Measurements from ENCODE around the gene CARMIL1.

DNA sequence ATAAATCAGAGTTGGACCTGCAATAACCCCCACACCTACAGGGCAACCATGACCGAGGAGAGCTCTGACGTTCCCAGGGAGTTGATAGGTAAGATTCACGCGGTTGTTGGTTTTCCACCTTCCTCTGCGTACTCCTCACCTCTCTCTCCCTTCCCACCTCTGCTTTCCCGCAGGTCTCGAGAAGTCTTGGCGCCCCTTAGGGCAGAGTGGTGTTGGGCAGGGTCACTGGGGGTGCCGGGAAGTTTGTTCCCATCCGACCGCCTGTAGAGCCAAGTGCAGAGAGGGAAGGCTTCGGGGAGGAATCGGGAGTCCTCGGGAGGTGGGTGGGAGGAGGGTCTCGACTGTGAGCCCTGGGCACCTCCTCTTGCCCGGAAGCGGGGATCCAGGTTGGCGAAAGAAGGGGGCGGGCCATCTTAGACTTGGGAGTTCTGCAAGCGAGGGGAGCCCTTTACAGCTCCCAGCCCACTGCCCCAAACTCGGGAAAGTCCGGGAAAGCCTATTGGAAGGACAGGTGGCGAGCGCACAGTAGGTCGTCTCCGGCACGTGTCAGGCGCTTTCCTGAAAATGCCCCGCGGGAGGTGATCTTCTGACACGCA is 672 bp downstream of the CARMIL1 start:
- TF ChIP-seq, protein P1, sequence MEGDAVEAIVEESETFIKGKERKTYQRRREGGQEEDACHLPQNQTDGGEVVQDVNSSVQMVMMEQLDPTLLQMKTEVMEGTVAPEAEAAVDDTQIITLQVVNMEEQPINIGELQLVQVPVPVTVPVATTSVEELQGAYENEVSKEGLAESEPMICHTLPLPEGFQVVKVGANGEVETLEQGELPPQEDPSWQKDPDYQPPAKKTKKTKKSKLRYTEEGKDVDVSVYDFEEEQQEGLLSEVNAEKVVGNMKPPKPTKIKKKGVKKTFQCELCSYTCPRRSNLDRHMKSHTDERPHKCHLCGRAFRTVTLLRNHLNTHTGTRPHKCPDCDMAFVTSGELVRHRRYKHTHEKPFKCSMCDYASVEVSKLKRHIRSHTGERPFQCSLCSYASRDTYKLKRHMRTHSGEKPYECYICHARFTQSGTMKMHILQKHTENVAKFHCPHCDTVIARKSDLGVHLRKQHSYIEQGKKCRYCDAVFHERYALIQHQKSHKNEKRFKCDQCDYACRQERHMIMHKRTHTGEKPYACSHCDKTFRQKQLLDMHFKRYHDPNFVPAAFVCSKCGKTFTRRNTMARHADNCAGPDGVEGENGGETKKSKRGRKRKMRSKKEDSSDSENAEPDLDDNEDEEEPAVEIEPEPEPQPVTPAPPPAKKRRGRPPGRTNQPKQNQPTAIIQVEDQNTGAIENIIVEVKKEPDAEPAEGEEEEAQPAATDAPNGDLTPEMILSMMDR (IDR thresholded peaks at IDR 0.05) = peak in 1 of 7 experiments; percentile 17
- no peak for TF ChIP-seq POLR2A (IDR thresholded peaks at IDR 0.05)
